Panc1 (cell line): ENCODE measurements around the gene TRIOBP. TPM values are rescaled to one million over a fixed set of nuclear protein-coding genes. Genes with fewer than 3 reads are reported as not detected.

Experiments used
- ATAC-seq: fragments of 200-7000 bp; cut with Tn5 transposase; 2 replicates; pipeline ENCODE4 v1.9.1; 2020; ENCODE audit warnings: mild to moderate bottlenecking, moderate library complexity
- BruUV-seq: library from RNA; stranded (reverse); fragments of 400-500 nt; replicated peaks from 2 replicates; lab custom pipeline; 2021; lab: Mats Ljungman, UMichigan
- CTCF ChIA-PET: fragments of 300-600 bp; sonication (Branson Sonifier 250); formaldehyde crosslinking; loops from one replicate; lab custom pipeline; 2022; ENCODE audit warnings: antibody characterized with exemption; lab: Charles Lee
- POLR2A ChIA-PET: fragments of 300-600 bp; sonication (Branson Sonifier 250); formaldehyde crosslinking; loops from one replicate; lab custom pipeline; 2022; ENCODE audit warnings: antibody characterized with exemption; lab: Charles Lee
- DNase-seq: peaks from one replicate; pipeline ENCODE4 v3.0.0-alpha.2; 2010; ENCODE audit warnings: low read depth, low spot score
- H3K27ac ChIP-seq: 2 replicates; pipeline ENCODE4 v1.5.1; 2011; ENCODE audit warnings: mild to moderate bottlenecking, low read length, inconsistent platforms
- H3K27me3 ChIP-seq: fragments of 200-500 bp; sonication (Bioruptor generic); 2 replicates; pipeline ENCODE4 v1.6.0; 2014; ENCODE audit warnings: low read length, inconsistent platforms; ENCODE audit not compliant: control insufficient read depth, insufficient read depth
- H3K36me3 ChIP-seq: fragments of 200-500 bp; sonication (Bioruptor generic); 2 replicates; pipeline ENCODE4 v1.5.1; 2014; ENCODE audit warnings: inconsistent platforms, mild to moderate bottlenecking, low read length, moderate library complexity; ENCODE audit not compliant: control insufficient read depth, insufficient read depth
- H3K4me1 ChIP-seq: 2 replicates; pipeline ENCODE4 v1.5.1; 2011; ENCODE audit warnings: inconsistent platforms, mild to moderate bottlenecking, low read length, moderate library complexity; ENCODE audit not compliant: control insufficient read depth, insufficient read depth
- H3K4me3 ChIP-seq, 2 experiments: 2 replicates each; pipeline ENCODE4 v1.5.1; 2011 to 2012; ENCODE audit warnings: low read depth in 2 of 2, low read length in 2 of 2, mild to moderate bottlenecking in 2 of 2, inconsistent platforms in 1 of 2, moderate library complexity in 1 of 2
- H3K9me3 ChIP-seq: fragments of 200-500 bp; sonication (Bioruptor generic); 2 replicates; pipeline ENCODE4 v1.5.1; 2014; ENCODE audit warnings: low read depth, mild to moderate bottlenecking, inconsistent platforms, low read length, moderate library complexity; ENCODE audit not compliant: control insufficient read depth, insufficient read depth
- POLR2AphosphoS5 ChIP-seq: IDR thresholded peaks from 2 replicates; pipeline ENCODE4 v1.6.1; 2012; ENCODE audit warnings: mild to moderate bottlenecking, low read depth, low read length, moderate library complexity
- SIN3A ChIP-seq: IDR thresholded peaks from 2 replicates; pipeline ENCODE4 v1.6.1; 2012; ENCODE audit warnings: low read depth, mild to moderate bottlenecking, low read length, moderate library complexity, borderline replicate concordance; ENCODE audit not compliant: insufficient read depth
- TCF7L2 ChIP-seq: IDR thresholded peaks from 2 replicates; pipeline ENCODE4 v1.6.1; 2011; ENCODE audit warnings: mild to moderate bottlenecking, low read depth, low read length, inconsistent platforms
- in situ Hi-C: cut with HindIII; loops from 2 replicates; pipeline ENCODE4 v1.10.0; 2016; ENCODE audit warnings: low sequenced_read_pairs, low pct_unique_long_range_greater_than_20kb
- intact Hi-C: fragments of 100-400 bp; cut with micrococcal nuclease; formaldehyde crosslinking; loops from one replicate; pipeline ENCODE4 v1.10.0; 2022; ENCODE audit not compliant: unreplicated experiment
- total RNA-seq: library from RNA; stranded (reverse); gene quantifications from one replicate; pipeline ENCODE4 v1.2.1, GENCODE V29; 2021; ENCODE audit not compliant: unreplicated experiment
- TF ChIP-seq, protein P1 (sequence below), 2 experiments: IDR thresholded peaks; 2 replicates each; pipeline ENCODE4 v1.6.1; 2011 to 2012; ENCODE audit warnings: low read depth in 2 of 2, control low read depth in 1 of 2, low read length in 1 of 2, mild to moderate bottlenecking in 1 of 2, moderate library complexity in 1 of 2; ENCODE audit not compliant: insufficient read depth in 1 of 2
- TF ChIP-seq, protein P2 (sequence below): fragments of 450-650 bp; IDR thresholded peaks from 2 replicates; pipeline ENCODE4 v1.5.1; 2017; ENCODE audit warnings: mild to moderate bottlenecking

The TRIOBP gene
- total RNA-seq, 1 experiment from 2014 or later: 50.5 TPM

DNA sequence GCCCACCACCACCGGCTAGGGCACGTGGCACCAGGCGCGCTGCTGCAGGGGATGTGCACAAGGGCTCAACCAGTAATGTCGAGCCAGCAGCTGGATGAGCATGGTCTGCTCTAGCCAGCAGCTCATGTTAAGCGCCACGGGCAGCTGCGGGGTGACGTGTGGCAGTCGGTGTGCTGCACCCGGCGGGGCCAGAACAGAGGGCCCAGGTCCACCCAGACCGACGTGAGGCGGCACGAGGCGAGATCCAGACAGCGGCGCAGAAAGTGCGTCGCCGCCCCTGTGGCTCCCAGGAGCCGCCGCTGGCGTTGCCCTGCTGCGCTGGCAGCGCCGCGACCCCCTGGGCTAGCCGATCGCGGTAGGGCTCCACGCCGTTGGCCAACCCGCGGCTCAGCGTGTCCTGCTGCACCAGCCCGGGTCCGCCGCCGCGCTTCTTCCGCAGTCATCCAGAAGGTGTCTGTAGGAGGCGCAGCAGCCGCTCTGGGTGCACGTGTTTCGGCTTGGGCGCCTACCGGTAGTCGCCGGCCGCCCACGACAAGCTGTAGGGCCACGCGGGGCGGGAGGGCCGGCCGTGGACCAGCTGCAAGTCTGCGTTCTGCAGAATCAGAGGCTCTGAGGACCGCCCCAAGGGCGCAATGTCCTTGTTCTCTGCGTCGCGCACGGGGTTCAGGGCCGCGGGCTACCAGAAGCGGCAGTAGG lies 121.7 kb downstream of the TRIOBP start:
- in situ Hi-C loops: no loop called here
- no TSS peak for BruUV-seq
- TF ChIP-seq, protein P1, sequence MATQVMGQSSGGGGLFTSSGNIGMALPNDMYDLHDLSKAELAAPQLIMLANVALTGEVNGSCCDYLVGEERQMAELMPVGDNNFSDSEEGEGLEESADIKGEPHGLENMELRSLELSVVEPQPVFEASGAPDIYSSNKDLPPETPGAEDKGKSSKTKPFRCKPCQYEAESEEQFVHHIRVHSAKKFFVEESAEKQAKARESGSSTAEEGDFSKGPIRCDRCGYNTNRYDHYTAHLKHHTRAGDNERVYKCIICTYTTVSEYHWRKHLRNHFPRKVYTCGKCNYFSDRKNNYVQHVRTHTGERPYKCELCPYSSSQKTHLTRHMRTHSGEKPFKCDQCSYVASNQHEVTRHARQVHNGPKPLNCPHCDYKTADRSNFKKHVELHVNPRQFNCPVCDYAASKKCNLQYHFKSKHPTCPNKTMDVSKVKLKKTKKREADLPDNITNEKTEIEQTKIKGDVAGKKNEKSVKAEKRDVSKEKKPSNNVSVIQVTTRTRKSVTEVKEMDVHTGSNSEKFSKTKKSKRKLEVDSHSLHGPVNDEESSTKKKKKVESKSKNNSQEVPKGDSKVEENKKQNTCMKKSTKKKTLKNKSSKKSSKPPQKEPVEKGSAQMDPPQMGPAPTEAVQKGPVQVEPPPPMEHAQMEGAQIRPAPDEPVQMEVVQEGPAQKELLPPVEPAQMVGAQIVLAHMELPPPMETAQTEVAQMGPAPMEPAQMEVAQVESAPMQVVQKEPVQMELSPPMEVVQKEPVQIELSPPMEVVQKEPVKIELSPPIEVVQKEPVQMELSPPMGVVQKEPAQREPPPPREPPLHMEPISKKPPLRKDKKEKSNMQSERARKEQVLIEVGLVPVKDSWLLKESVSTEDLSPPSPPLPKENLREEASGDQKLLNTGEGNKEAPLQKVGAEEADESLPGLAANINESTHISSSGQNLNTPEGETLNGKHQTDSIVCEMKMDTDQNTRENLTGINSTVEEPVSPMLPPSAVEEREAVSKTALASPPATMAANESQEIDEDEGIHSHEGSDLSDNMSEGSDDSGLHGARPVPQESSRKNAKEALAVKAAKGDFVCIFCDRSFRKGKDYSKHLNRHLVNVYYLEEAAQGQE (IDR thresholded peaks at IDR 0.05; ENCODE audit: insufficient read depth in 1 of 2, low read depth in 2 of 2, low read length in 1 of 2): no peak
- TF ChIP-seq POLR2AphosphoS5 (no peak), TCF7L2 (no peak), SIN3A (no peak)
- TF ChIP-seq, protein P2, sequence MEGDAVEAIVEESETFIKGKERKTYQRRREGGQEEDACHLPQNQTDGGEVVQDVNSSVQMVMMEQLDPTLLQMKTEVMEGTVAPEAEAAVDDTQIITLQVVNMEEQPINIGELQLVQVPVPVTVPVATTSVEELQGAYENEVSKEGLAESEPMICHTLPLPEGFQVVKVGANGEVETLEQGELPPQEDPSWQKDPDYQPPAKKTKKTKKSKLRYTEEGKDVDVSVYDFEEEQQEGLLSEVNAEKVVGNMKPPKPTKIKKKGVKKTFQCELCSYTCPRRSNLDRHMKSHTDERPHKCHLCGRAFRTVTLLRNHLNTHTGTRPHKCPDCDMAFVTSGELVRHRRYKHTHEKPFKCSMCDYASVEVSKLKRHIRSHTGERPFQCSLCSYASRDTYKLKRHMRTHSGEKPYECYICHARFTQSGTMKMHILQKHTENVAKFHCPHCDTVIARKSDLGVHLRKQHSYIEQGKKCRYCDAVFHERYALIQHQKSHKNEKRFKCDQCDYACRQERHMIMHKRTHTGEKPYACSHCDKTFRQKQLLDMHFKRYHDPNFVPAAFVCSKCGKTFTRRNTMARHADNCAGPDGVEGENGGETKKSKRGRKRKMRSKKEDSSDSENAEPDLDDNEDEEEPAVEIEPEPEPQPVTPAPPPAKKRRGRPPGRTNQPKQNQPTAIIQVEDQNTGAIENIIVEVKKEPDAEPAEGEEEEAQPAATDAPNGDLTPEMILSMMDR: no peak

DNA sequence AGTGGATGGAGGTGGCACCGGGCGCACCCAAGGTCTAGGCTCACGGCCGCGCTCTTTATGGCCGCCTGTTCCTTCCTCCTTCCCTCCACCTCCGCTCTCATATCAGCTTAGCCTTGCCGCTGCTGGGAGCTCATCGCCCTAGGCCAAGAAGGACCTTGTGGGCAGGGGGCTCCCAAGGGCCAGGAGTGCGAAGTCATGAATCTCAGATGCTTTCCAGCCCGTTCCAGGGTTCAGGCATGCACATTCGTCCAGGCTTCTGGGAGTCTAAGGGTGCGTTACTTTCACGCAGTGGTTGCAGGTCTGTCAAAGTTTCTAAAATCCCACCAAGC lies 122.2 kb downstream of the TRIOBP start:
- Histone ChIP-seq H3K4me3 (no peak overlapping the region), H3K27me3 (no peaks in the 10 kb centered on the region), H3K9me3 (no peaks in the 10 kb centered on the region), H3K36me3 (no peaks in the 10 kb centered on the region), H3K27ac (no peak overlapping the region), H3K4me1 (no peaks in the 10 kb centered on the region)
- CTCF ChIA-PET: no interaction called here
- ATAC-seq: no peak
- TF ChIP-seq, protein P1 (IDR thresholded peaks at IDR 0.05; ENCODE audit: insufficient read depth in 1 of 2, low read depth in 2 of 2, low read length in 1 of 2): no peak
- TF ChIP-seq TCF7L2 (no peak), SIN3A (no peak), POLR2AphosphoS5 (no peak)
- TF ChIP-seq, protein P2: no peak
- in situ Hi-C loops: no loop called here
- no peak for DNase-seq
- BruUV-seq: no TSS peak
- POLR2A ChIA-PET: no interaction called here
- intact Hi-C loops: loop anchor here (5.0 kb wide), 1 partner anchor 43 kb away; no protein-coding TSS in a partner anchor

More for the DNA sequence above, 121.7 kb downstream of the TRIOBP start:
- intact Hi-C loops: loop anchor here (5.0 kb wide), 1 partner anchor 44 kb away; no protein-coding TSS in a partner anchor
- Histone ChIP-seq H3K27me3 (no peaks in the 10 kb centered on the region), H3K9me3 (no peaks in the 10 kb centered on the region), H3K27ac (no peak overlapping the region), H3K4me1 (no peaks in the 10 kb centered on the region), H3K36me3 (no peaks in the 10 kb centered on the region), H3K4me3 (no peak overlapping the region)
- CTCF ChIA-PET: interaction anchor here (0.6 to 1.5 kb wide), 2 partner anchors 45 to 526 kb away, joined by 4 to 6 read pairs; no protein-coding TSS in a partner anchor
- ATAC-seq (no peak), DNase-seq (no peak)
- POLR2A ChIA-PET: interaction anchor here (0.6 to 0.9 kb wide), 2 partner anchors 26 to 39 kb away, joined by 3 to 20 read pairs; partner anchors contain the start of gene ANKRD54
